ENCODE results near the gene EHHADH.

Gene EHHADH

GRCh38 chr3:185164428-185165217 is 89.2 kb downstream of the EHHADH start:
- H3K4me3 ChIP-seq (ENCODE audit: low read depth, low read length), result no peak overlapping the region

DNA sequence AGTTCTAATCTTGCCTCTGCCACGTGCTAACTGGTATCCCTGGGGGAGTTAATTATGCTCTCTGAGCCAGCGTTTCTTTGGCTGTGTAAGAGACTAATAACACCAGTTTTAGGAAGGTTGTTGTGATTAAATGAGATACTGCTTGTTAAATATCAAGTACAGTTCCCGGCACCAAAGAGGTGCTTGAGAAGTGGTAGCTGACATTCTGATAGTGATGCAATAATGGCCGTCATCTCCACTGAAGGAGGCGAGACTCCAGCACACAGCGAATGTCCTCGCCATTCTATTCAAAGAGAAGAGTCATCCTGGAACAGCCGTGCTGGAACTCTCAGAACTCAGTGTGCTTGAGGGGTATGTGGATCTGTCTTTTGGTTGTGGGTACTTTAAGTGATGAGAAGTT is 91.2 kb downstream of the EHHADH start:
- TF ChIP-seq MYC (IDR thresholded peaks at IDR 0.05; ENCODE audit: low read depth, low read length), result no peak
- no peak for TF ChIP-seq POLR2A (IDR thresholded peaks at IDR 0.05; ENCODE audit: extremely low read depth, insufficient read length)
- no peak for TF ChIP-seq CTCF (IDR thresholded peaks at IDR 0.05; ENCODE audit: low read depth, low read length)
- TF ChIP-seq MAX (IDR thresholded peaks at IDR 0.05; ENCODE audit: low read depth, low read length), result no peak
- H3K4me3 ChIP-seq (ENCODE audit: low read depth, low read length), result no peak overlapping the region
- no peak for DNase-seq (ENCODE audit: low read depth)

More at GRCh38 chr3:185164428-185165217, 89.2 kb downstream of the EHHADH start:
- TF ChIP-seq POLR2A (IDR thresholded peaks at IDR 0.05; ENCODE audit: extremely low read depth, insufficient read length), result no peak
- DNase-seq (ENCODE audit: low read depth), result no peak

- TF ChIP-seq CTCF (IDR thresholded peaks at IDR 0.05; ENCODE audit: low read depth, low read length), result no peak
- TF ChIP-seq MYC (IDR thresholded peaks at IDR 0.05; ENCODE audit: low read depth, low read length), result no peak
- no peak for TF ChIP-seq MAX (IDR thresholded peaks at IDR 0.05; ENCODE audit: low read depth, low read length)
- no peak for TF ChIP-seq POLR2A (IDR thresholded peaks at IDR 0.05; ENCODE audit: extremely low read depth, insufficient read length)
- DNase-seq (ENCODE audit: low read depth), result no peak
- no peak overlapping the region for H3K4me3 ChIP-seq (ENCODE audit: low read depth, low read length)
Measured at GRCh38 chr3:185161761-185162160, 92.1 kb downstream of the EHHADH start.

GRCh38 chr3:185157347-185157746 is 96.5 kb downstream of the EHHADH start:
- TF ChIP-seq MAX (IDR thresholded peaks at IDR 0.05; ENCODE audit: low read depth, low read length) (no peak), MYC (IDR thresholded peaks at IDR 0.05; ENCODE audit: low read depth, low read length) (no peak), CTCF (IDR thresholded peaks at IDR 0.05; ENCODE audit: low read depth, low read length) (no peak), POLR2A (IDR thresholded peaks at IDR 0.05; ENCODE audit: extremely low read depth, insufficient read length) (no peak)
- no peak for DNase-seq (ENCODE audit: low read depth)
- no peak overlapping the region for H3K4me3 ChIP-seq (ENCODE audit: low read depth, low read length)

- H3K4me3 ChIP-seq (ENCODE audit: low read depth, low read length), result no peak overlapping the region
- no peak for TF ChIP-seq CTCF (IDR thresholded peaks at IDR 0.05; ENCODE audit: low read depth, low read length)
- TF ChIP-seq MAX (IDR thresholded peaks at IDR 0.05; ENCODE audit: low read depth, low read length), result no peak
- no peak for TF ChIP-seq MYC (IDR thresholded peaks at IDR 0.05; ENCODE audit: low read depth, low read length)
- no peak for TF ChIP-seq POLR2A (IDR thresholded peaks at IDR 0.05; ENCODE audit: extremely low read depth, insufficient read length)
- DNase-seq (ENCODE audit: low read depth), result no peak
Measured at GRCh38 chr3:185155678-185156077, 98.2 kb downstream of the EHHADH start.

DNA sequence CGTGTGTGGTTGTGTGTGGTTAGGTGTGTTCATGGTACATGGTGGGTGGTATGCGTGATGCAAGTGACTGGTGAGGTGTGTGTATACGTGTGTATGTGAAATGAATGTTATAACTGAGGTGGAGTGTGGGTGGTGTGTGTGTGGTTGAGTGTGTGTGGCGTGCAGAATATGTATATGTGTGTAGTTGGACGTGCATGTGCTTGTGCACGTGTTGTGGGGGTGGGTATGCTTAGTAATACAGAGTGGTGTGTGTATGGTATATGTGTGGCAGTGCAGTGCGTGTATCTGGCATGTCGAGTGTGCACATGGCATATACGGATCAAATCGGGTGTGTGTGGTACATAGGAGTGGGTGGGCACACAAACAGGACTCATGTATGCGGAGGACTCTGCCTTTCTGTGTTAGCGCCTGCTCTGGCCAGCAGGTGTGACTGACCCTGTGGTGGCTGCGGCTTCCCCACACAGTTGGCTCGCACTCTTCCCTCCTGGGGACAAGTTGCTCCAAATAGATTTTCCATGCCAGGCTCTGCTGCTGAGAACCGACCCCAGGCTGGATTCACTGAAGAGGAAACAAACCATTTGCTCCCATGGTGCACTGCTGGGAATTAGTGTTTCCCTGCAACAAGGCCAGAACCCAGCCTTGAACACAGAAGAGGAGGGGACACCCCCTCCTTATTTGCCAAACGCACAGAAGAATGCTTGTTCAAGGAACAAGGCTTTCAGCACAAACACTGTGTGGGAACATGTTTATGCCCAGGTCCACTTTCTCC is 99.8 kb downstream of the EHHADH start:
- no peak for DNase-seq (ENCODE audit: low read depth)
- no peak overlapping the region for H3K4me3 ChIP-seq (ENCODE audit: low read depth, low read length)
- no peak for TF ChIP-seq MAX (IDR thresholded peaks at IDR 0.05; ENCODE audit: low read depth, low read length)
- TF ChIP-seq POLR2A (IDR thresholded peaks at IDR 0.05; ENCODE audit: extremely low read depth, insufficient read length), result no peak
- no peak for TF ChIP-seq CTCF (IDR thresholded peaks at IDR 0.05; ENCODE audit: low read depth, low read length)
- no peak for TF ChIP-seq MYC (IDR thresholded peaks at IDR 0.05; ENCODE audit: low read depth, low read length)
